SU-DHL-6 (cell line): ENCODE measurements around the gene COL26A1.

Experiments used
- H2AFZ ChIP-seq: fragments of 200-600 bp; sonication (generic); 2 replicates; pipeline ENCODE4 v1.6.1; 2014; ENCODE audit warnings: low read depth, mild to moderate bottlenecking, moderate library complexity, mixed read lengths, antibody characterized with exemption, low read length; ENCODE audit not compliant: severe bottlenecking
- H3F3A ChIP-seq: fragments of 200-600 bp; shearing (Covaris generic); 2 replicates; pipeline ENCODE4 v1.6.0; 2016; ENCODE audit warnings: antibody characterized with exemption, mild to moderate bottlenecking; ENCODE audit not compliant: insufficient read depth
- H3K27ac ChIP-seq: fragments of 200-600 bp; sonication (generic); 2 replicates; pipeline ENCODE4 v1.5.1; 2016; ENCODE audit warnings: low read depth, mild to moderate bottlenecking, low read length, moderate library complexity, mixed read lengths
- H3K27me3 ChIP-seq: fragments of 200-600 bp; sonication (generic), shearing (Covaris generic); 2 replicates; pipeline ENCODE4 v1.6.0; 2014; ENCODE audit warnings: mild to moderate bottlenecking, low read length
- H3K36me3 ChIP-seq: fragments of 200-600 bp; sonication (generic); 2 replicates; pipeline ENCODE4 v1.6.1; 2014; ENCODE audit warnings: mild to moderate bottlenecking, low read length, mixed read lengths
- H3K4me2 ChIP-seq: fragments of 300-600, 200-600 bp; shearing (Covaris generic), sonication (generic); 2 replicates; pipeline ENCODE4 v1.6.0; 2014; ENCODE audit warnings: low read length, low read depth, mild to moderate bottlenecking; ENCODE audit not compliant: poor library complexity, severe bottlenecking
- H3K4me3 ChIP-seq: fragments of 200-600 bp; sonication (generic); 2 replicates; pipeline ENCODE4 v1.5.1; 2014; ENCODE audit warnings: antibody characterized with exemption, low read length, mild to moderate bottlenecking, mixed read lengths; ENCODE audit not compliant: insufficient read depth, poor library complexity, severe bottlenecking
- H3K79me2 ChIP-seq: fragments of 200-600 bp; sonication (generic); 2 replicates; pipeline ENCODE4 v1.6.1; 2014; ENCODE audit warnings: mild to moderate bottlenecking, low read length, moderate library complexity; ENCODE audit not compliant: insufficient read depth
- H3K9ac ChIP-seq: fragments of 200-600 bp; sonication (generic); 2 replicates; pipeline ENCODE4 v1.7.0; 2014; ENCODE audit warnings: mild to moderate bottlenecking, low read length
- H3K9me2 ChIP-seq: fragments of 200-600 bp; sonication (generic); replicated peaks from 2 replicates; pipeline ENCODE4 v1.6.1; 2014; ENCODE audit warnings: low read length; ENCODE audit not compliant: insufficient read depth
- H3K9me3 ChIP-seq: fragments of 200-600 bp; sonication (generic); 2 replicates; pipeline ENCODE4 v1.6.1; 2014; ENCODE audit warnings: low read length, mixed read lengths; ENCODE audit not compliant: insufficient read depth
- H4K20me1 ChIP-seq: fragments of 200-600 bp; sonication (generic); 2 replicates; pipeline ENCODE4 v1.6.1; 2014; ENCODE audit warnings: low read depth, mild to moderate bottlenecking, antibody characterized with exemption, low read length, moderate library complexity, mixed read lengths
- EZH2phosphoT487 ChIP-seq: fragments of 200-600 bp; sonication (generic), shearing (Covaris generic); conservative IDR thresholded peaks from 2 replicates; pipeline ENCODE4 v1.6.1; 2018; ENCODE audit warnings: mild to moderate bottlenecking, antibody characterized with exemption, low read length, moderate library complexity, mixed read lengths
- TF ChIP-seq, protein P1 (sequence below): fragments of 200-600 bp; sonication (generic); IDR thresholded peaks from one replicate; pipeline ENCODE4 v1.5.1; 2017; ENCODE audit warnings: antibody characterized with exemption, mild to moderate bottlenecking, low read length, moderate library complexity; ENCODE audit not compliant: insufficient read depth, poor library complexity, severe bottlenecking

Gene COL26A1

DNA sequence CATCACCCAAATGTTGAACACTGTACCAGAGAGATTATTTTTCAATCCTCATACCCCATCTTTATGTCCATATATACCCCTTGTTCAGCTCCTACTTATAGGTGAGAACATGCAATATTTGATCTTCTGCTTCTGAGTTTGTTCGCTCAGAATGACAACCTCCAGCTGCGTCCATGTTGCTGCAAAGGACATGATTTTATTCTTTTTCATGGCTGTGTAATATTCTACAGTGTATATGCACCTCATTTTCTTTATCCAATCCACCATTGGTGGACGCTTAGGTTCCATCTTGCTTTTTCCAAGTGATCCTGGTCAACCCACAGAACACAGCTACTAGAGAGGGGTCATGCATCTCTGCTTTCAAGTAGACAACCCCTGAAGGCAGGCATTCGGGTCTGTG is 166.9 kb downstream of the COL26A1 start:
- Histone ChIP-seq H3K9ac (no peak overlapping the region), H2AFZ (no peak overlapping the region), H3K4me3 (no peak overlapping the region), H3K36me3 (no peaks in the 10 kb centered on the region), H3K4me2 (no peak overlapping the region), H3K9me2 (no peaks in the 10 kb centered on the region), H3K27ac (no peak overlapping the region), H4K20me1 (no peaks in the 10 kb centered on the region), H3F3A (no peaks in the 10 kb centered on the region), H3K79me2 (no peaks in the 10 kb centered on the region), H3K9me3 (no peaks in the 10 kb centered on the region), H3K27me3 (no peaks in the 10 kb centered on the region)
- TF ChIP-seq, protein P1, sequence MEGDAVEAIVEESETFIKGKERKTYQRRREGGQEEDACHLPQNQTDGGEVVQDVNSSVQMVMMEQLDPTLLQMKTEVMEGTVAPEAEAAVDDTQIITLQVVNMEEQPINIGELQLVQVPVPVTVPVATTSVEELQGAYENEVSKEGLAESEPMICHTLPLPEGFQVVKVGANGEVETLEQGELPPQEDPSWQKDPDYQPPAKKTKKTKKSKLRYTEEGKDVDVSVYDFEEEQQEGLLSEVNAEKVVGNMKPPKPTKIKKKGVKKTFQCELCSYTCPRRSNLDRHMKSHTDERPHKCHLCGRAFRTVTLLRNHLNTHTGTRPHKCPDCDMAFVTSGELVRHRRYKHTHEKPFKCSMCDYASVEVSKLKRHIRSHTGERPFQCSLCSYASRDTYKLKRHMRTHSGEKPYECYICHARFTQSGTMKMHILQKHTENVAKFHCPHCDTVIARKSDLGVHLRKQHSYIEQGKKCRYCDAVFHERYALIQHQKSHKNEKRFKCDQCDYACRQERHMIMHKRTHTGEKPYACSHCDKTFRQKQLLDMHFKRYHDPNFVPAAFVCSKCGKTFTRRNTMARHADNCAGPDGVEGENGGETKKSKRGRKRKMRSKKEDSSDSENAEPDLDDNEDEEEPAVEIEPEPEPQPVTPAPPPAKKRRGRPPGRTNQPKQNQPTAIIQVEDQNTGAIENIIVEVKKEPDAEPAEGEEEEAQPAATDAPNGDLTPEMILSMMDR, result no peak
- TF ChIP-seq EZH2phosphoT487, result no peak

DNA sequence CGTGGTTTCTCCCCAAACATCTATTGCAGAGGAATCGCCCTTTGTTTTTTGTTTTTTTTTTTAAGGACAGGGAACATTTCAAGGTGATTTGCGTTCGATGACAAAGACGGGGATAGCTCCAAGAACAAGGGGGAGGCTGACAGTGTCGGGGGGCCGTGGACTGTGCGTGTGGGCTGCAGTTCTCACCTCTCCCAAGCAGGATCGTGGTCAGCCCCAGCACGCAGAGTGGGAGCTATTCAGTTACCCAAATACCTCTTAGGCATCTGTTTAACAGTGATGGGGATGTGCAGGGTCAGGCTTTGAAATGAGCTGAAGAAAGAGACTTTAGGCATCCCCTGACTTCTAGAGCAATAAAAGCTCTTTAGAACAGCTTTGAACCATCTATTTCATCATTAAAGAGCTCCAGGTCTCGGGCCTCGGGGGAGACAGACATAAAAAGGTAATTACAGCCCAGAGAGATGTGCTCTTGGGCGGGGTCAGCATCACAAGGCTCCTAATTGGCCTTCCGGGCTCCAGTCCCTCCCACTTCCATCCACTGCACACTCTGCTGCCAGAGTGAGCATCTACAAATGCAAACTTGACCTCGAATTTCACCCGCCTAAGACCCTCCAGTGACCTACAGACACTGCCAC is 169.2 kb downstream of the COL26A1 start:
- no peak overlapping the region for H3K4me2 ChIP-seq
- H3K36me3 ChIP-seq, result no peaks in the 10 kb centered on the region
- H3K9me3 ChIP-seq, result no peaks in the 10 kb centered on the region
- TF ChIP-seq, protein P1, result no peak
- TF ChIP-seq EZH2phosphoT487, result no peak
- no peak overlapping the region for H3K27ac ChIP-seq
- no peaks in the 10 kb centered on the region for H4K20me1 ChIP-seq
- no peaks in the 10 kb centered on the region for H3K9me2 ChIP-seq
- H3F3A ChIP-seq, result no peaks in the 10 kb centered on the region
- no peaks in the 10 kb centered on the region for H3K27me3 ChIP-seq
- no peaks in the 10 kb centered on the region for H3K79me2 ChIP-seq
- H3K9ac ChIP-seq, result no peak overlapping the region
- no peak overlapping the region for H3K4me3 ChIP-seq
- H2AFZ ChIP-seq, result no peak overlapping the region

DNA sequence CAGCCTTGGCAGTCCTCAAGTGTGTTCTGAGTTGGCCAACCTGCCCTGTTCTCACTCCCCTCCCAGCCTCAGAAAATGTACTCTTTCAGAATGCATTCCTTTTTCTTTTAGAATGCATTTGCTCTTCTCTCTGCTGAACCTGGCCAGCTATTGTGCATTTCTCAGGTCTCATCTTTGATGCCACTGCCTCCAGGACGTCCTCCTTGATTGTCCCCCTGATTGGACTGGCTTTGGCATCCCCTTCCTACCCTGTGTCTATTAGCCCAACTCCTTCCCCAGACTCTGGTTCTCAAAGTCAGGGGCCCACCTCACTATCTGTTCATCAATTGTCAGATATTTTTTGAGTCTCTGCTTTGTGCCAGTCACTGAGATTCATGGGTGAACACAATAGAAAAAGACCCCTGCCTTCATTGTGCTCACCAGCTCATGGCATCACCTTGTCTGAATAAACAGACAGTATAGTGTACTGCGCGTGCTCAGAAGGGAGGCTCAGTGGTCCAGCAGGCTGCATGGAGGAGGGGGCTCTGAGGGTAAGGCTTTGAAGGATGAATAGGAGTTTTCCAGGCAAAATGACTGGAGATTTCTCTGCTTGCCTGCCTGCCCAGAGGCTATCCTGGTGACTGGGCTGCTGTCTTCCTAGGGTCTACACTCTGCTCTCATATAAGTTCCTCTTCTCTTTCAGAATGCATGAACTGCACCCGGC is 169.9 kb downstream of the COL26A1 start:
- H3K79me2 ChIP-seq, result no peaks in the 10 kb centered on the region
- TF ChIP-seq, protein P1, result no peak
- TF ChIP-seq EZH2phosphoT487, result no peak
- no peaks in the 10 kb centered on the region for H3F3A ChIP-seq
- no peak overlapping the region for H2AFZ ChIP-seq
- no peaks in the 10 kb centered on the region for H3K9me3 ChIP-seq
- H3K27me3 ChIP-seq, result no peaks in the 10 kb centered on the region
- no peaks in the 10 kb centered on the region for H4K20me1 ChIP-seq
- H3K27ac ChIP-seq, result no peak overlapping the region
- no peaks in the 10 kb centered on the region for H3K36me3 ChIP-seq
- H3K4me3 ChIP-seq, result no peak overlapping the region
- no peaks in the 10 kb centered on the region for H3K9me2 ChIP-seq
- no peak overlapping the region for H3K9ac ChIP-seq
- no peak overlapping the region for H3K4me2 ChIP-seq
